Cerebellar nuclear complex (tissue), 1 donor: ENCODE measurements around the gene C17orf67.

Experiments
- DNase-seq, 2 experiments: peaks; one replicate each; lab custom pipeline; 2025; lab: John Stamatoyannopoulos, UW

Gene C17orf67

GRCh38 chr17:56833809-56834379, at the start of gene C17orf67, which contains the start of gene DGKE:
TSS of gene C17orf67 (minus strand) at chr17:56833920. CDS start at chr17:56815810, 18,110 bp downstream.
TSS of gene DGKE (plus strand) at chr17:56834151. CDS start at chr17:56834796, 645 bp downstream.
- DNase-seq: peak; percentile 84 to 91

- DNase-seq: no peak
Measured at GRCh38 chr17:56881685-56882295, 48.1 kb upstream of the C17orf67 start.

- DNase-seq: no peak
Measured at GRCh38 chr17:56880571-56880970, 46.9 kb upstream of the C17orf67 start.

GRCh38 chr17:56880133-56880532, 46.4 kb upstream of the C17orf67 start:
- DNase-seq: no peak

- DNase-seq: no peak
Measured at GRCh38 chr17:56879280-56879679, 45.6 kb upstream of the C17orf67 start.

- no peak for DNase-seq
Measured at GRCh38 chr17:56876766-56877179, 43.1 kb upstream of the C17orf67 start.

- DNase-seq: no peak
Measured at GRCh38 chr17:56870081-56870651, 36.4 kb upstream of the C17orf67 start.

GRCh38 chr17:56868716-56869115, 35.0 kb upstream of the C17orf67 start:
- no peak for DNase-seq

GRCh38 chr17:56867948-56868376, 34.2 kb upstream of the C17orf67 start:
- no peak for DNase-seq

GRCh38 chr17:56866496-56866895, 32.8 kb upstream of the C17orf67 start:
- DNase-seq: no peak

GRCh38 chr17:56866076-56866475, 32.4 kb upstream of the C17orf67 start:
- DNase-seq: no peak

GRCh38 chr17:56863974-56864373, 30.3 kb upstream of the C17orf67 start:
- DNase-seq: no peak

- DNase-seq: no peak
Measured at GRCh38 chr17:56861899-56862298, 28.2 kb upstream of the C17orf67 start.

GRCh38 chr17:56851008-56851407, 17.3 kb upstream of the C17orf67 start:
- no peak for DNase-seq

- DNase-seq: no peak
Measured at GRCh38 chr17:56850591-56850990, 16.9 kb upstream of the C17orf67 start.

- no peak for DNase-seq
Measured at GRCh38 chr17:56849131-56849530, 15.4 kb upstream of the C17orf67 start.

- no peak for DNase-seq
Measured at GRCh38 chr17:56847106-56847505, 13.4 kb upstream of the C17orf67 start.

GRCh38 chr17:56845934-56846333, 12.2 kb upstream of the C17orf67 start:
- no peak for DNase-seq

GRCh38 chr17:56842577-56842976, 8.9 kb upstream of the C17orf67 start:
- no peak for DNase-seq

- DNase-seq: no peak
Measured at GRCh38 chr17:56838687-56839086, 5.0 kb upstream of the C17orf67 start.

GRCh38 chr17:56835264-56835585, 1.5 kb upstream of the C17orf67 start:
- DNase-seq: no peak

- DNase-seq: no peak
Measured at GRCh38 chr17:56834380-56835263, 902 bp upstream of the C17orf67 start.
